Adrenal gland (tissue), 12 donors: ENCODE measurements around the gene EYA4. TPM values are rescaled to one million over a fixed set of nuclear protein-coding genes. Genes with fewer than 3 reads are reported as not detected.

Experiments
- DNase-seq, 7 donors: peaks; one replicate each; pipeline ENCODE4 v3.0.0-alpha.2; 2019 to 2020
- H3K27ac ChIP-seq, 5 donors: fragments of 200-600 bp; sonication (generic) in 4 of 5; 1 replicate in 3 of 5; 2 replicates in 2 of 5; pipeline versions ENCODE4 v1.5.1 to v1.8.0; 2016 to 2020; ENCODE audit warnings: mild to moderate bottlenecking in 1 of 5
- H3K27me3 ChIP-seq: fragments of 200-600 bp; 2 replicates; pipeline ENCODE4 v1.8.0; 2021
- H3K36me3 ChIP-seq, 2 donors: fragments of 200-600 bp; replicated peaks in 1 of 2; 1 replicate in 1 of 2; 2 replicates in 1 of 2; pipeline versions ENCODE4 v1.5.1 to v1.8.0; 2018 to 2022
- H3K4me1 ChIP-seq, 2 donors: fragments of 200-600 bp; replicated peaks in 1 of 2; 1 replicate in 1 of 2; 2 replicates in 1 of 2; pipeline versions ENCODE4 v1.5.1 to v1.8.0; 2018 to 2021
- H3K4me3 ChIP-seq, 4 donors: fragments of 200-600 bp; sonication (generic) in 3 of 4; one replicate each; pipeline ENCODE4 v1.5.1; 2016 to 2018
- H3K9me3 ChIP-seq, 3 donors: fragments of 200-600 bp; sonication (generic) in 1 of 3; replicated peaks in 1 of 3; 1 replicate in 2 of 3; 2 replicates in 1 of 3; pipeline versions ENCODE4 v1.5.1 to v1.8.0; 2016 to 2021
- POLR2A ChIP-seq, 2 donors: fragments of 450-650 bp; IDR thresholded peaks; one replicate each; pipeline ENCODE4 v1.6.1; 2017; ENCODE audit warnings: antibody characterized with exemption in 2 of 2, mild to moderate bottlenecking in 2 of 2, moderate library complexity in 1 of 2
- WGBS, 4 donors: extraction: QIAGEN DNeasy Blood & Tissue Kit in 2 of 4; methylation state at CpG; one replicate each; pipeline versions ENCODE4 v1.1.5 to v1.1.7; 2013 to 2017; 5-methylcytosine and 5-hydroxymethylcytosine counted together
- intact Hi-C, 2 donors: fragments of 100-400 bp; cut with DNase I; formaldehyde crosslinking; loops; one replicate each; pipeline versions ENCODE4 v1.14.1 to v1.15.0; 2022 to 2023
- polyA plus RNA-seq, 3 donors: library from polyadenylated mRNA; stranded (reverse); fragments of 200-250 nt in 2 of 3; fragments of 350-450 nt in 1 of 3; fragmentation: Illumina TruSeq in 1 of 3; extraction: RNeasy Lipid Tissue Mini Kit (QIAGEN cat#74804) in 1 of 3; gene quantifications; one replicate each; pipeline ENCODE4 v1.2.3, GENCODE V29; 2013 to 2014
- total RNA-seq, 9 donors: library from RNA; depleted of rRNA in 4 of 9; stranded (reverse); fragments of >200 nt in 4 of 9; fragments of 120-200 nt in 1 of 9; fragmentation: NEBNext Ultra II Directional in 1 of 9; extraction: Animal tissue kit (Norgen Biotek cat#: 25700) in 1 of 9; gene quantifications; one replicate each; pipeline versions ENCODE4 v1.1.0 to v1.2.4, GENCODE V29; 2013 to 2023
- TF ChIP-seq, protein P1 (sequence below), 6 experiments: fragments of 450-650 bp in 4 of 6; fragments of 200-600 bp in 2 of 6; sonication (generic) in 1 of 6; IDR thresholded peaks; 1 replicate in 5 of 6; 2 replicates in 1 of 6; pipeline versions ENCODE4 v1.5.1 to v1.8.0; 2016 to 2021; ENCODE audit warnings: antibody characterized with exemption in 6 of 6, mild to moderate bottlenecking in 2 of 6, moderate library complexity in 1 of 6
- donor health status: healthy with polysubstance abuse.
- donor health status: Bipolar disorder and iron deficiency.
- donor health status: DM: yes; HTN: yes; CAD: no.
- donor health status: DM: no; HTN: no; CAD: no.
- donor health status: DM: no; HTN: no; CAD: no.
- donor health status: DM: yes; HTN: yes; CAD: no.

Gene EYA4
- total and polyA plus RNA-seq, 12 donors = 0.17 to 6.3 (median 1.6) TPM

DNA sequence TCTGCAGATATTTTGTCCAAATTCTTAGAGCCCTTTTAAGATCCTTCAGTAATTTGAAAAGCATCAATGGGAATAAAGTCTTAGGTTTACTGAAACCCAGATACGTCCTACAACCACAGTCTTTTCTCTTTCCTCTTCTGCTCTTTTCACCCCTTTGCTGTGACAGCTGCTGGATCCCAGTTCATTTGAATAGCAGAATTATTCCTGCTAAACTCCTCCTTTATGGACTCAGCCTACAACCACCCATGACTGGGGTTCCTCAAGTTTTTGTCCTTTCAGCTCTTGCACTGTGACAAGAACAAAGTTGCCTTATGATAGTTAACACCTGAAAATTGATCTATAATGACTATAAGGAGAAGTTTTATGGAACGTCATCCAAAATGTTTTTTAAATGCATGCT, 237.5 kb downstream of the EYA4 start:
- no peaks in the 10 kb centered on the region for H3K9me3 ChIP-seq
- H3K36me3 ChIP-seq = no peaks in the 10 kb centered on the region
- no peaks in the 10 kb centered on the region for H3K4me1 ChIP-seq
- TF ChIP-seq, protein P1, sequence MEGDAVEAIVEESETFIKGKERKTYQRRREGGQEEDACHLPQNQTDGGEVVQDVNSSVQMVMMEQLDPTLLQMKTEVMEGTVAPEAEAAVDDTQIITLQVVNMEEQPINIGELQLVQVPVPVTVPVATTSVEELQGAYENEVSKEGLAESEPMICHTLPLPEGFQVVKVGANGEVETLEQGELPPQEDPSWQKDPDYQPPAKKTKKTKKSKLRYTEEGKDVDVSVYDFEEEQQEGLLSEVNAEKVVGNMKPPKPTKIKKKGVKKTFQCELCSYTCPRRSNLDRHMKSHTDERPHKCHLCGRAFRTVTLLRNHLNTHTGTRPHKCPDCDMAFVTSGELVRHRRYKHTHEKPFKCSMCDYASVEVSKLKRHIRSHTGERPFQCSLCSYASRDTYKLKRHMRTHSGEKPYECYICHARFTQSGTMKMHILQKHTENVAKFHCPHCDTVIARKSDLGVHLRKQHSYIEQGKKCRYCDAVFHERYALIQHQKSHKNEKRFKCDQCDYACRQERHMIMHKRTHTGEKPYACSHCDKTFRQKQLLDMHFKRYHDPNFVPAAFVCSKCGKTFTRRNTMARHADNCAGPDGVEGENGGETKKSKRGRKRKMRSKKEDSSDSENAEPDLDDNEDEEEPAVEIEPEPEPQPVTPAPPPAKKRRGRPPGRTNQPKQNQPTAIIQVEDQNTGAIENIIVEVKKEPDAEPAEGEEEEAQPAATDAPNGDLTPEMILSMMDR (IDR thresholded peaks at IDR 0.05) = no peak
- no peak for TF ChIP-seq POLR2A (IDR thresholded peaks at IDR 0.05)
- no peak overlapping the region for H3K27ac ChIP-seq
- DNase-seq = no peak
- no peaks in the 10 kb centered on the region for H3K27me3 ChIP-seq
- WGBS, 4 donors = 68 to 79% (median 69%) methylated on average over 2 of the region's 2 CpGs
- H3K4me3 ChIP-seq = no peak overlapping the region
- intact Hi-C loops = no loop called here

GRCh38 chr6:133487174-133487573, 246.0 kb downstream of the EYA4 start:
- Histone ChIP-seq H3K4me3 (no peak overlapping the region), H3K36me3 (no peaks in the 10 kb centered on the region), H3K9me3 (no peaks in the 10 kb centered on the region), H3K27ac (no peak overlapping the region), H3K4me1 (no peaks in the 10 kb centered on the region), H3K27me3 (no peaks in the 10 kb centered on the region)
- intact Hi-C loops = no loop called here
- no peak for DNase-seq
- 83 to 87% (median 86%) methylated on average over 1 to 2 of the region's 2 CpGs for WGBS, 4 donors
- TF ChIP-seq POLR2A (IDR thresholded peaks at IDR 0.05) = no peak
- TF ChIP-seq, protein P1 (IDR thresholded peaks at IDR 0.05) = no peak

DNA sequence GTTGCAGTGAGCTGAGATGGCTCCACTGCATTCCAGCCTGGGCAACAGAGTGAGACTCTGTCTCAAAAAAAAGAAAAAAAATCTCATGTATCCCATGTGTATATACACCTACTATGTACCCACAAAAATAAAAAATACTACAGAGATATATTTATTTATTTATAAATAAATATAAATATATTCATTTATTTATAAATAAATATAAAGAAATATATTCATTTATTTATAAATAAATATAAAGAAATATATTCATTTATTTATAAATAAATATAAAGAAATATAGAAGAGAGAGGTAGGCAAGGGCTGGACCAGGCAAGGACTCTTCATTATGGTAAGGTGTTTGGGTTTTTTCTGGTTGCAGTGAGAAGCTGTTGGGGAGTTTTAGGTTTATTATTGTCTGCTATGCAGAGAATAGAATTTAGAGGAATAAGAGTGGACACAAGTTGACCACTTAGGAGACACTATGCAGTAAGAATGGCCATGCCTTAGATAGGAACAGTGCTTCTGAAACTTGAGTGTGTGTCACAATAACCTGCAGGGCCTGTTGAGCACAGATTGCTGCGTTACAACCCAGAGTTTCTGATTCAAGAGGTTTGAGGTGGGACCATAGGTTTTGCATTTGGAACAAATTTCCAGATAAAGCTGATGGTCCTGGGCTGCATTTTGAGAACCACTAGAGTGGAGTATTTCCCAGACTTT, 254.2 kb downstream of the EYA4 start:
- no peak for DNase-seq
- H3K27me3 ChIP-seq = no peaks in the 10 kb centered on the region
- WGBS, 4 donors = 83 to 90% (median 88%) methylated on average over 1 of the region's 1 CpG
- H3K9me3 ChIP-seq = no peaks in the 10 kb centered on the region
- no peak overlapping the region for H3K4me3 ChIP-seq
- intact Hi-C loops = no loop called here
- H3K27ac ChIP-seq = no peak overlapping the region
- no peaks in the 10 kb centered on the region for H3K36me3 ChIP-seq
- no peaks in the 10 kb centered on the region for H3K4me1 ChIP-seq
- TF ChIP-seq, protein P1 (IDR thresholded peaks at IDR 0.05) = no peak
- no peak for TF ChIP-seq POLR2A (IDR thresholded peaks at IDR 0.05)

GRCh38 chr6:133499662-133500061, 258.5 kb downstream of the EYA4 start:
- intact Hi-C loops = no loop called here
- H3K36me3 ChIP-seq = no peaks in the 10 kb centered on the region
- H3K4me3 ChIP-seq = no peak overlapping the region
- H3K27ac ChIP-seq = no peak overlapping the region
- DNase-seq = no peak
- WGBS, 4 donors = 60 to 72% (median 64%) methylated on average over 3 of the region's 3 CpGs
- H3K9me3 ChIP-seq = no peaks in the 10 kb centered on the region
- TF ChIP-seq, protein P1 (IDR thresholded peaks at IDR 0.05) = no peak
- TF ChIP-seq POLR2A (IDR thresholded peaks at IDR 0.05) = no peak
- no peaks in the 10 kb centered on the region for H3K4me1 ChIP-seq
- H3K27me3 ChIP-seq = no peaks in the 10 kb centered on the region
